Measurements from ENCODE around the gene PLCH1.

The PLCH1 gene

DNA sequence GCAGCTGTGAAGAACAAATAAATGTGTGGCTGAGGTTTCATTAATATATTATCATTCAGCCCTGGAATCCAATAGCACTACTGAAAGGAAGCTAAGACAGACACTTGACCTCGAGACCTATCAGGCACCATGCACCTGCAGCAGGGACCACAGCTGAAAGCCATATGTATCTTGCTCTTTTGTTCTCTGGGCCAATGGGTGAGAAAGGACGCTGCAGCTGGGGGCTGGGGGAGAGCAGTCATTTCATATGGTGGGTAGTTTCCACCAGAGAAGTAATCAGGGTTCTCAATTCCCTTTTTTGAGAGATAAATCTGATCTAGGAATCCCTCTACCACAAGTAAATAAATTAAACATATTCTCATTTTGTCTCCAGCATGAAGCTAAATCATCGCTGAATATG lies 225.8 kb downstream of the PLCH1 start:
- no peak for DNase-seq

DNA sequence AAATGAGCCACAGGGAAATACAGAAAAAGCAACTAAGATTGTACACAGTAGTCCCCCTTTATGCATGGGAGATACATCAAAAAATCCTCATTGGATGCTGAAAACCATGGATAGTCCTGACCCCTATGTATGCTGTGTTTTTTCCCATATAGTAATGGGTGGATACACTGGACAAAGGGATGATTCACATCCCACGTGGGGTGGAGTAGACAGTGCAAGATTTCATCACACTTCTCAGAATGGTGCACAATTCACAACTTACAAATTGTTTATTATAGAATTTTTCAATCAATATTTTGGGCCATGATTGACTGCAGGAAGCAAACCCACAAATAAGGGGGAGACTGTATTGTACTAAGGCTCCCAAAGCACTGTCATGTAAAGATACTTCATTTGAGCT lies 227.0 kb downstream of the PLCH1 start:
- DNase-seq, result no peak

DNA sequence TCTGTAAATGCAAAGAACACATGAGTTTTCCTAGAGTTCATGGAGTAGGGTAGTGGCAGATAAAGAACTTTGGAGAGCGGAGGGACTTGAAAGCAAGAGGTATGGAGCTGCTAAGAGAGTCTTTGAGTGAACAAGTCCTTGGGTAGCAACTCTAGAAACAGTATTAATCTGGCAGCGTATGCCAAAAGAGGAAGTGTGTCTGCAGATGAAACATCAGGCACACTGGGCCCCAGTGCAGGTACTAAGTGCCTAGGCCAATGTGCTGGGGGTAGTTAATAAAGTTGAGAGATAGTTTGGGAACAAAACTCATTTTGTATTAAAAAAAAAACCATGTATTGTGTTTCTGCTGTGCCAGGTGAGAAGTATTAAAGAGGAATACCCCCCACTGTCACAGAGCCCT lies 228.4 kb downstream of the PLCH1 start:
- DNase-seq, result no peak

DNA sequence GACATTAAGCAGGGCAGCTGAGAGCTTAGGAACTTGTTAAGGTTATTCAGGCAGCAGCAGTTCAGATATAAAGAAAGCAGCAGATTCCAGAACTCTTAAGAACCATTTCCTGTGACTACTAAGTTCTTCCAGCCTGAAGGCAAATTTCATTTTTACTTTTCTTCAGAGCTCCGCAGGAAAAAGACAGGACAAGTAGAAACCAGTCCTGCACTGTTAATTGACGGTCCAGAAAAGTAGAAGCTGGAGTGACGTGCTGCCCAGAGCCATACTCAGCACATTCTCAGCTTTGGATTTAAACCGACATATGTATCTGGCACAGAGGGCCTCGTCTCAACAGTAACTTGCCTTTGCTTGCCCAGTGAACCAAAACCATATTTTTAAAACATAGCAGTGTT lies 232.0 kb downstream of the PLCH1 start:
- no peak for DNase-seq

DNA sequence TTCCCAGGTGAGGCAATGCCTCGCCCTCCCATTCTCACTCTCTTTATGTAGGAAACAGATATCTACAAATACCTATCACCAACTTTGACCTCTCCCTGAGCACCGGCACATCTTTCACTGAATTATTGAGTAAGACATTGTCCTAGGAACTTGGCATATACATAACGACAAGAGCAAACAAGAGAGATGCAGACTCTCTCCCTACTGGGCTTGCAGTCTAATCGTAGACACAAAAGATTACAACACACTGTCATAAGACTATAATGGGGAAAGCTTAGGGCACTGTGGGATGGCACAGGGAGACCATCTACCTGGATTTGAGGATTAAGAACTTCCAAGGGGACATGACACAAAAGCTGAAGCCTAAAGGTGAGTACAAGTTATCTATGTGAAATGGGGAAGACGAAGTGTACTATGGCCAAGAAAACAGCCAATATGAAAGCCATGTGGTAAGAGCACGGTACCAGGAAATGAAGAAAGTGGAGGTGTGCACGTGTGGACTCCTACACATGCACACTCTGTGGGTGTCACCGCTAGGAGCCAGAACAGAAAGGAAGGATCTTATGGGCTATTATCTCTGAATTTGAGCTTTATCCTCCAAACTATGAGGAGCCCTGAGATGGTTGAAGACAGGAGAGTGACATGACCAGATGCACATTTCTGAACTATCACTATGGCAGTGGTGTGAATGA lies 232.6 kb downstream of the PLCH1 start:
- no peak for DNase-seq

DNA sequence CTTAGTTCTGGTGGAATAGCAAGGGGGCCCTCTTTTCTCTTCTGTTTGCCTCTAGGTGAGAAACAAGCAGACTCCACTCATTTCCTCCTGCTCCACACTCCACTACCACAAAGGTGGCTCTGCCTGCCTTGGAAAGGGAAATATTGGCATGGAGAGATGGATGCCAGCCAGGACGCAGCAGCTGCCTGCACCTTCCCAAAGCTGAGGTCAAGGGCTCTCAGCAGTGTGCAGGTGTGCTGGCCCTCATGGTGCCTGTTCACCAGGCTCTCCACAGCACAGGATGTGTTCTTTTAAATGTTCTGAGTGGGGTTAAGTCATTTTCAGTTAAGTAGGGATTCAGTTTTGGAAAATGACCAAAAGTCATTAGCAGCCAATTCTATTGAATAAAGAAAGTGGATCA lies 240.2 kb downstream of the PLCH1 start:
- DNase-seq, result no peak

DNA sequence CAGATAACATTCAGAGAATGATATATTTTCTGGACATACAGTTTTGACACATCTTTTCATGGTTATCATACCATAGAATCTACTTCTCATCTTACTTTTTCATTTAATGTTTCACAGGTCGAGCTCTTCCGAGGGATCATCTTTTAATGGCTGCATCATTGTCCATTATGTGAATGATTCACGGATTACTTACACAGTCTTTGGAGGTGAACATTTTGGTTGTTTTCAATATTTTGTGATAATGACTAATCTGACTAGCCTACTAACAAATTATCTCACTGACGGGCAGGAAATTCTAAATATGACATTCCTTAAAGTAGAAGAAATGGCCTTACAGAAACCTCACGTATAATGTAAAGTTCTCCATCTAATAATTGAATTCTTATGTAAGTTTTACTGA lies 242.2 kb downstream of the PLCH1 start:
- no peak for DNase-seq

DNA sequence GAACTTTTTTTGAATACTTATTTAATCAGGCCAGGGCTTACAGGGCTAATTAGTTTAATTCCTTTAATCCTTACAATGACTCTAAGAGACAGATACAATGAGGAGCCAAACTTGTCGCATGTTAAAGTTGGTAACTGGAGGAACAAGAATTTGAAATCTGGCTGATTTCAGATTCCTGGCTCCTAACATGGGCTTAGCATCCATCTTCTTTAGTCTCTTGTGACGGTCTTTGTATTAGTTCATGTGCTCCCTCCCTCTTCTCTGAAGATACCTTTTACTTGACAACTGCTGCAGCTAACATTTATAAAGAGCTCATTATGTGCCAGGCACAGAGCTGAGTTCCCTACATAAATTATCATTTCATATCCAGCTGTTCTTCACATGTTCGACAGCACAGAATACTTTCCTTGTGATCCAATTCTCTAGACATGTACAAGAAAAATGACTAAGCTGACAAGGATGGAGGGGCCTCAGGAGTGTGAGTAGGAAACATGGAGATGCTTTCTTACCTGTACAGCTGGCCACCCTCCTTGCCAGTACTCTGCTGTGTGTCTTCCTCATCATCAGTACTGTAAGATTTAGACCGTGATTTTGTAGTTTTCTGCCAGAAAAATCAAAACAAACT lies 244.6 kb downstream of the PLCH1 start:
- DNase-seq, result no peak

DNA sequence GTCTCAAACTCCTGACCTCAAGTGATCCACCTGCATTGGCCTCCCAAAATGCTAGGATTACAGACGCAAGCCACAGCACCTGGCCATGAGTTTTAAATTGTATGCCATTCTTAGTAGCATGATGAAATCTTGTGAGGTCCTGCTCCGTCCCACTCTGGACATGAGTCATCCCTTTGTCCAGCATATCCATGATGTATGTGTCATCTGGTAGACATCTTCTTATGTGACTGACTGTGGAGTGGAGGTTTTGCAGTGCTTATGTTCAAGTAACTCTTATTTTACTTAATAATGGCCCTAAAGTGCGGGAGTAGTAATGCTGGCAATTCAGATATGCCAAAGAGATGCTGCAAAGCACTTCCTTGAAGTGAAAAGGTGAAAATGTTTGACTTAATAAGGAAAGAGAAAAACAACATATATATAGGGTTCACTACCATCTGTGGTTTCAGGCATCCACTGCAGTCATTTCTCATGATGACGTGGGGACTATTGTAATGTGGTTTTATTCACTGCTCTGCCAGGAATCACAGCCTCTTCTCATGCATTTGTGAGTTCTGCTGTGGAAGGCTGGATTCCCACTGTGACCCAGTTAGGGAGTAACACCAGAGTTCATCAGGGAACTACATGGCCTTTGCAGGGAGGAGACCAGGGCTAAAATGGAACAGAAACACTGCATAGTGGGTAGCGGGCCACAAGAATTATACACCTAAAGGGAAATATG lies 246.8 kb downstream of the PLCH1 start:
- DNase-seq, result no peak

DNA sequence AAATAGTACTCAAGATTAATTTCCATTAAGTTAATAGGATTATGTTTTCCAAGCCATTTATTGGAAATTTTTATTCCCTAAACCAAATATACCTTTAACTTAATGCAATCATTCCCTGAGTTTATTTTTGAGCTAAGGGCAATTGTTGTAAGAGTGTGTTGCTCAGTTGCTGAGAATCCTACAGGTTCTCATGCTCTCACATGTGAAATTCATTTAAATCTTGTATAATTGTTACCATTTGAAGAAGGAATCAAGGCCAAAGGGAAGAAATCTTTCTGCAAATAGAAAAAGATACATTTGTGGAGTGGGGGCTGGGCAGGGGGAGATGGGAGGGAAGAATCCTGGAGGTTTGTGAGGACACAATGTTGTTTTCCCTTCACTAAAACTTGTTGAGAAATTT lies 248.7 kb downstream of the PLCH1 start:
- DNase-seq, result no peak

DNA sequence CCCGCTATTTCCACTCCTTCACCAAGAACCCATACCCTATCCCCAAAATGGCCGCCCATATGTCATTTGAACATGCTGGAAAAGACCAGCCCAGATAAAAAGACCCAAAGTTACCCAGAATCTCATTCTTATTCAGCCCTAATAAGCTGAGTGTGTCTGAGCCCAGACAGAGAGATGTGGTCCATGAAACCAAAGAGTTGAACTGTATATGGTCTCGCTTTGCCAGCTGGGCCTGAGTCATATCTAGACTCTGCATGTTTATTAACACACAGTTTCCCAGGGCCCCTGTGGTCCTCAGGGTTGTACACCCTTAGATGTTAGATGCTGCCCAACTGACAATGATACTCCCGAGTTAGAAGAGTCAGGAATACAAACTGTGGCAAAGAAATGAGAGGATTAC lies 249.5 kb downstream of the PLCH1 start:
- no peak for DNase-seq

DNA sequence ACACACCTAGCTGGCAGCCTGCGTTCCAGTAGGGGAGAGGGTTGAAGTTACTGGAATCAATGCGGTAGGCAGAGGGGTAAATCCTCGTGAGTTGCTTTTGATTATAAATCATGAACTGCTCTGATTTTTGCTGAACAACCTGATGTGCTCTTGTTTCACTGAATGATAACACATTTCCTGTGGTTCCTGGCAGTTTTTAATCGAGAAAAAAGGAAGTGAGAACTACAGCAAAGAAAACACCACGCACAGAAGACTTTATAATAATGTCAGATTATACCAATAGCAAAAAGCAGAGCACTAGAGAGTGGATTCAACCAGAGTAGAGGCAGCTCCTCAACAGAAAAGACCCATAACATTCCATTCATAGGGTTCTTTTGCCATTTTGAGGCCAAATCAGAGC lies 250.5 kb downstream of the PLCH1 start:
- DNase-seq, result no peak

DNA sequence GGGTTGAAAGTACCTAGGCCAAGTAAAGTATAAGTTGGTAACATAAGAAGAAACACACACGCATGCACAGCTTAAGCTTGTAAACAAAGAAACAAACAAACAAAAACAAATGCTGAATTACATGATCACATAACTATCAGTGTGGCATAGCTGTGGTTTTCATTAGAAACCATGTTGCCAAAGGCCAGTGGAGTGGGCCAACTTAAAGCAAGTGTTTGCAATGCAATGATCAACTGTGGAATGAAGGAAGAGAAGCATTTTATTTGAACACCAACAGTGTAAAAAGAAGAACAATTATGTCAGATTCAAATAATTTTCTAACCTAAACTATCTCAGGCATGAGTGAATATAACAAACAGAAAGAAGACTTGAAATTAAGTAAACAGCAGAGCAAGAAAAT lies 252.0 kb downstream of the PLCH1 start:
- no peak for DNase-seq

DNA sequence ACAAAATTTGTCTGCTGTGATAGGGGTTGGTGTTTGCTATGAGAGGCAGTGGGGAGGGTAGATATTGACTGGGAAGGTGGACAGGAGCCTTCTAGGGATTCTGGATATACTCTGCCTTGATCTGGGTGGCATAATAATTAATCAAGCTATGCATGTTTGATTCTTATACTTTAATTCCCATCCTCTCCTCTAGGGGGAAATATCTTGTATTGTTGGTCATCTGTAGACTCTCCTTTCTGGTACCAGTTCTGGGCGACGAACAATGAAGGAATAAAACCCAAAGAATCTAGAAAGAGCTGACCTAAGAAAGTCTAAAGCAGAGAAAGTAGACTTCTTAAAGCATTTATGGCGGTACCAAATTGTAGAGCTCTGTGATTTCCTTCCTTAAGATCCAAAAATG lies 253.2 kb downstream of the PLCH1 start:
- no peak for DNase-seq

DNA sequence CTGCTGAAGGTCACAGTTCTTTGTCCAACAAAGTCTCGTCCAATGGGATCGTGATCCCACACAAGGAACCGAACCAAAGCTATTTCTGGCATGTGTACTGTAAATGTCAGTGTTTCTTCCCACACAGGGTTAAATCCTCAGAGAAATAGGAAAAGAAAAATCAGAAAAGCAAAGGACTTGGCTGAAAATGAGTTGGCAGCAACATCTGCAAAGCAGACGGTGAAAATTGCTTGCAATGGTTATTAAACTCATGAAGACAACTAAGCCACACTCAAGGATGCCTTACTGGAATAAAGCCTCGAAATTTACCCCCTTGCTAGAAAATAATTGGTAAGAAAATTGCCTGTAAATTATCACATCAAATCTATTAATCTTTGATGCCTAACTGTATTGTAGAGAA lies 256.2 kb downstream of the PLCH1 start:
- no peak for DNase-seq

DNA sequence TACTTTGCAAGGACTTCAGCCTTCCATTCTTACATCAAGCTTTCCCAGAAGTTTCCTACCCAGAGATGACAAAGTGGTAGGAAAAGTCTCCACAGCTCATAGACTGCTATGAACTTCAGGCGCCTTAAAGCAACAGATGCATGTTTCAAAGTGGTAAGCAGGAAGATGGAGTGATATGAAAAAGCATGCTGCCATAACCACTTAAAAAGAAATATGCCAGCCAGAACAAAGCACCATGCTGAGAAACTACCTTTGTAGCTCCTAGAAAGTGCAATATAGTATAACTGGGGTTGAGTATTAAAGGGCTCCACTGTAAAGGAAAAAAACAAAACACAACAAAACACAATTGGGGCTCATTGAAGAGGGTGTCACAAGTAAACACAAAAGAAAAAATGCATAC lies 259.0 kb downstream of the PLCH1 start:
- no peak for DNase-seq

DNA sequence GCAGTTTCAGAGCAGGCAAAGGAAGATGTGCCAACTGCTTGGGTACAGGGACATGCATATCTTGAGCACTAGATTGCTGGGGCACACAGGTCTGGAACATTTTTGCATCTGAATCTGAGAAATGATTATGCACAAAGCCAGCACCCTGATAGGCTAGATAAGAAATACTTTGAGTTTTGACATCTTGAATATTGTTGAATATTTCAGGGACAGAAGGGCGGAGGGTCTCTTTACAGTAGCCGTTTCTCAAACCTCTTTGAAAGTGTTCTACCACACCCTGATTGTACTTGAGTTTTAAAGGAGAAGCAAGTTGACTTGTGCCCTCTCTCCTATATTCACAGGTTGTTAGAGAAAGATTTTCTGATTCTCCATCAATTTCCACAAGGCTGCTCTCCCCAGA lies 263.3 kb downstream of the PLCH1 start:
- no peak for DNase-seq

DNA sequence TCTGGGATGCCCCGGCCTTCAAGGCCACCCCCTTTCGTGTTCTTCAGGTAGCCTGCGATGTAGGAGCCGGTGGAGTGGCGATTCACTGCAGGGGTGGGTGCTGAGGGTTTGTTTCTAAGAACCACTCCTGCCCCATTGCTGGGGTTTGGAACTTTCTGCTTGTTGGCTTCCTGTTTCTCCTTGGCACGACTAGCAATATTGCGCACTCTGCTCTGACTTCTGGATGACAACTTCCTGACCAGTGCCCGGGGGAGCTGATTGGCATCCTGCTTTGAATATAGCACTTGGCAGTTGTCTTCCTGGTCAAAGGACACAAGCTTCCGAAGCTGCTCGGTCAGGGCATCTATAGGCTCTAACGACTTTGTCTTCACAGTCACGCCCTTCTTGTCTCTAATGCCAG lies 263.8 kb downstream of the PLCH1 start:
- DNase-seq, result no peak

DNA sequence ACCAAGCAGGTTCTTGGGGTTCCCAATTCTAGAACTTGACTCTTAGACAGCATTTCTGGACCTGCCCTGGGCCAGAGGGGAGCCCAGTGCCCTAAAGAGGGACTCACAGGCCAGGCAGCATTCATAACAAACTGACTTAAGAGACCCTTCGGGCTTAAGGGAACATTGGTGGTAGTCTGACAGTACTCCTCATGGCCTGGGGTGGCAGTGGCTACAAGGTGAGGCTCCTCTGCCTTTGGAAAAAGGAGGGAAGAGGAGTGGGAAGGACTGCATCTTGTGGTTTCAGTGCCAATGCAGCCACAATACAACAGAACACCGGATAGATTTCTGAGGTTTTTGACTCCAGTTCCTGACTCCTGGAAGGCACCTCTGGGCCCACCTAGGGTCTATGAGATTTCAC lies 279.2 kb downstream of the PLCH1 start:
- no peak for DNase-seq

DNA sequence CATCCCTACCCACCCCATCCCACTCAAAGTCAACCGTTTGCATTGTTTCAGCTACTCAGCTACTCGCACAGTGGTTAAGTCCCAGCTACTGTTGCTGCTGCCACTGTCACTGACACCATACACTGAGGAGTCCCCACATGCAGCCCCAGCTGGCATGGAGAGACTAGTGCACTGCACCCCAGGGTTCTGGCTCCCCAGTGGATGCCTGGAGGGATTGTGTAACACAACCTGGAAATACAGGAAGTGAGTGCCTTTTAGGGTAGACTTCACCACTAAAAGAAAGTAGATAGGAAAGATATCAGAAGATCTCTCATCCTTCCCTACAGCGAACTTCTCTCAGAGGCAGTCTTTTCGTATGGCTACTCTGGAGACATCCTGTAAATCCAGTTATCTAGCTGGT lies 282.2 kb downstream of the PLCH1 start:
- DNase-seq, result no peak

DNA sequence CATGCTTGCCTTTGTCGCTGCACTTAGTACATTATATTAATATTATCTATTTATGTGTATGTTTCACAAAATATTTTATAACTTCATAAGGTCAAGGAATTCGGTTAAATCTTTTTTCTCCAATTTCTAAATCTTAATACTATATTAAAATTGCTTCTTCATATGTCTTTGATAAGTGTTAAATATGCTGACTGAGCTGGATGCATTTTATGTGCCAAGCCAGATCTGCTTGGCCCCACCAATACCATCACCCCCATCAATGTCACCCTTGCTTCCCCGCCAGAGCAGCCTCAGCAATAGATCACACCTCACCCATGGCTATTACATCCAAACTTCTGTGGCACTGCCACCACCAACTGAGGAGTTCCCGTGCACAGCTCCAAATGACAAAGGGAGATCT lies 287.3 kb downstream of the PLCH1 start:
- DNase-seq, result no peak

DNA sequence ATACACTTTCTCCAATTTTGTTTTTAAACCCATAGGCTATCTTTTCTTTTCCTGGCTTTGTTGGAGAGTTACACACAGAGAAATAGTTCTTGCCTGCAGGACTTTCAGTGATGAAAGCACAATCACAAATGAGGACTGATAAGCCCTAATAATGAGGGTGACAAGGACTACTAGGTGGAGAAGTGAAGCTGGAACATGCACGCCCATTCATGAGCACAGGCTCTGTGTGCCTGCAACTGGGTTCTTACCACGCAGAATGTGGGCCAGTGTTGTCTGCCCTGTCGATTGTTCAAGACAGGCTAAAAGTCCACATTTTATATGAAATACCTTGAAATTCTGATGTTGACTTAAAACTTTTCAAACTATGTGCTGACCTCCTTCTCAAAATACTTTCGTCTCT lies 289.1 kb downstream of the PLCH1 start:
- DNase-seq, result no peak

DNA sequence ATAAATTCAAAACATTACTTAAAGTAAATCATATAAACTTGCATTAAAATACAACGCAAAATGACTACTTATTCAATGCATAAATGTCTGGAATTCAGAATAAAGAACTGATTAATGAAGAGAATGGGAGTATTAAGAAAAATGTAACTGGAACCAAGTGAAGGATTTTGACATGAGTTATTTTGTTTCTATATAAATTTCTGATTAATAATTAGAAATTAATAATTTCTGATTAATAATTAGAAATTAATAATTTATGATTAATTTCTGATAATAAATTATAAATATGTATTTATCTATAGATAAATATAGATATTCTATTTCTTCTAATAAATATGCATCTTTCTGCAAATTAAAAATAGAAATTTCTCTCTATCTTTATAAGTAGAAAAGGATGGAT lies 291.4 kb downstream of the PLCH1 start:
- no peak for DNase-seq

DNA sequence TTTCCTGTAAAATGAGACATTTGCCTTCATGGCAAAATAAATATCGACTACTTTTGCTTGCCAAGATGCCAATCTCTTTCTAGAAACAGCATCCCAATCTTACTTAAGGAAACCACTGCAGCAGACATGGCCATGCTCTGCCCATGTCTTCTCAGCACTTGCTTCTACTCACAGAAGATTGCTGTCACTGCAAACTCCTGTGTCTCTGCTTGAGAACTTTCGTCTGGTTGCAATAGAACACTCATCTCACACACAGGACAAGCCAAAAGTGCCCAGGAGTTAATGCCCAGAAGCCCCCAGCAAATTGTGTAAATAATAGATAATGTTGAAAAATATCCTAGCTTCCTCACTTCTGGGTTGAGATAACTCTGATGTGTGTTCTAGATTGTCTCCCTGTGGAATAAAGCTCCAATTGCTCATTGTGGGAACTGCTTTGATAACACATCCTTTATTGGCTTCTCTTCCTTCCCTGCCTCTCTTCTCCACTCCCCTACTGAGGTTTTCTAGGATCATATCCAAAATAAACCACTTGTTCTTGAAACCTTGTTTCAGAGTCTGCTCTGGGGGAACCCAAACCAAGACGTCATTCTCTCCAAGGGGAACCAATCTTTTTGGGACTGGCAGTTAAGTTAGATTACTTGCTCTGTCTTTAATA lies 295.1 kb downstream of the PLCH1 start:
- no peak for DNase-seq
